Nephron (organoid): ENCODE data around the gene PDE11A.
"Not testable (repeated sequence)": the region's sequence is repeated elsewhere in the genome, so short reads cannot be mapped to it uniquely, and the experiment has no call there.

Experiments
- H3K27ac Mint-ChIP-seq, 3 experiments: 2 replicates each; pipeline ENCODE4 v1.8.0; 2020; ENCODE audit warnings: mixed read lengths in 3 of 3, mild to moderate bottlenecking in 2 of 3, moderate library complexity in 1 of 3
- H3K27me3 Mint-ChIP-seq: 2 replicates; pipeline ENCODE4 v1.8.0; 2021; ENCODE audit warnings: low read depth, mild to moderate bottlenecking, moderate library complexity, mixed read lengths
- H3K36me3 Mint-ChIP-seq: 2 replicates; pipeline ENCODE4 v1.8.0; 2020; ENCODE audit warnings: low read depth, mixed read lengths
- H3K4me1 Mint-ChIP-seq: 2 replicates; pipeline ENCODE4 v1.8.0; 2020; ENCODE audit warnings: mixed read lengths
- H3K4me3 Mint-ChIP-seq, 3 experiments: 2 replicates each; pipeline ENCODE4 v1.8.0; 2020; ENCODE audit warnings: mild to moderate bottlenecking in 3 of 3, mixed read lengths in 3 of 3, moderate library complexity in 2 of 3
- H3K9me3 Mint-ChIP-seq: 2 replicates; pipeline ENCODE4 v1.8.0; 2020; ENCODE audit warnings: mixed read lengths
- CTCF ChIP-seq, 3 experiments: fragments of 200-600 bp; sonication (generic); IDR thresholded peaks; one replicate each; pipeline ENCODE4 v1.5.0; 2021; ENCODE audit warnings: antibody characterized with exemption in 3 of 3; ENCODE audit not compliant: unreplicated experiment in 3 of 3

Gene PDE11A

GRCh38 chr2:178044836-178045235 lies 27.7 kb downstream of the PDE11A start:
- no peak for TF ChIP-seq CTCF (IDR thresholded peaks at IDR 0.05; ENCODE audit: unreplicated experiment in 3 of 3)
- Mint-ChIP-seq H3K27ac (no peak overlapping the region), H3K27me3 (peaks cover 5% of the 10 kb centered on the region), H3K4me1 (no peaks in the 10 kb centered on the region), H3K4me3 (no peak overlapping the region), H3K9me3 (no peaks in the 10 kb centered on the region), H3K36me3 (no peaks in the 10 kb centered on the region)

DNA sequence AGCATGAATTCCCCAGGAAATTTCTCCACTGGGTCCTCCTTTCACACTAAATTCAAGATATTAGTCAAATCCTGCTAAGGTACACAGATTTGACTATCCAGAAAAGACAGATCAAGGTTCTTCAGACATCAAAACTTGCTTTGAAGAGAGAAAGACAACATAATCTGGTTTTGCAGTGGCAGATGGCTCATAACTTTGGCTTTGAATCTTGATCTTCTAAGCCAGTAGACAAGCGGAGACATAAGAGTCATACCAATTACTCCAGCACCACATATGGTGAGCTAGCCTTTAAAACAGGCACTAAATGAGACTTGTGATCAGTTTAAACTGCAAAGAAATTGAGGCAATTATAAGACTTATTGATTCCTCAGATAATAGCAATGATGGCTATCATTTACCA lies 29.3 kb downstream of the PDE11A start:
- Mint-ChIP-seq H3K27me3 (no peaks in the 10 kb centered on the region), H3K27ac (no peak overlapping the region), H3K9me3 (no peaks in the 10 kb centered on the region), H3K4me3 (no peak overlapping the region), H3K4me1 (no peaks in the 10 kb centered on the region), H3K36me3 (no peaks in the 10 kb centered on the region)
- TF ChIP-seq CTCF (IDR thresholded peaks at IDR 0.05; ENCODE audit: unreplicated experiment in 3 of 3), result no peak

DNA sequence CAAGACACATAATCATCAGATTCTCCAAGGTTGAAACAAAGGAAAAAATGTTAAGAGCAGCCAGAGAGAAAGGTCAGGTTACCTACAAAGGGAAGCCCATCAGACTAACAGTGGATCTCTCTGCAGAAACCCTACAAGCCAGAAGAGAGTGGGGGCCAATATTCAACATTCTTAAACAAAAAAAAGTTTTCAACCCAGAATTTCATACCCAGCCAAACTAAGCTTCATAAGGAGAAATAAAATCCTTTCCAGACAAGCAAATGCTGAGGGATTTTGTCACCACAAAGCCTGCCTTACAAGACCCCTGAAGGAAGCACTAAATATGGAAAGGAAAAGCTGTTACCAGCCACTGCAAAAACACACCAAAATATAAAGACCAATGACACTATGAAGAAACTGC lies 39.0 kb downstream of the PDE11A start:
- H3K27ac Mint-ChIP-seq, H3K4me3 Mint-ChIP-seq, H3K36me3 Mint-ChIP-seq, H3K27me3 Mint-ChIP-seq, H3K4me1 Mint-ChIP-seq: not testable (repeated sequence)
- peaks cover 27% of the 10 kb centered on the region for H3K9me3 Mint-ChIP-seq

GRCh38 chr2:178029342-178029741 lies 43.2 kb downstream of the PDE11A start:
- Mint-ChIP-seq H3K4me3 (no peak overlapping the region), H3K4me1 (no peaks in the 10 kb centered on the region), H3K27me3 (no peaks in the 10 kb centered on the region), H3K27ac (no peak overlapping the region), H3K36me3 (peaks cover 5% of the 10 kb centered on the region), H3K9me3 (peaks cover 12% of the 10 kb centered on the region)
- TF ChIP-seq CTCF (IDR thresholded peaks at IDR 0.05; ENCODE audit: unreplicated experiment in 3 of 3), result no peak

- Mint-ChIP-seq H3K9me3 (no peaks in the 10 kb centered on the region), H3K27ac (no peak overlapping the region), H3K27me3 (no peaks in the 10 kb centered on the region), H3K4me1 (no peaks in the 10 kb centered on the region), H3K36me3 (no peaks in the 10 kb centered on the region), H3K4me3 (no peak overlapping the region)
- no peak for TF ChIP-seq CTCF (IDR thresholded peaks at IDR 0.05; ENCODE audit: unreplicated experiment in 3 of 3)
Observed at GRCh38 chr2:178025551-178026185, 46.9 kb downstream of the PDE11A start.

- no peak overlapping the region for H3K4me3 Mint-ChIP-seq
- H3K27ac Mint-ChIP-seq, result no peak overlapping the region
- no peak for TF ChIP-seq CTCF (IDR thresholded peaks at IDR 0.05; ENCODE audit: unreplicated experiment in 3 of 3)
- H3K27me3 Mint-ChIP-seq, result no peaks in the 10 kb centered on the region
- no peaks in the 10 kb centered on the region for H3K9me3 Mint-ChIP-seq
- no peaks in the 10 kb centered on the region for H3K36me3 Mint-ChIP-seq
- no peaks in the 10 kb centered on the region for H3K4me1 Mint-ChIP-seq
Observed at GRCh38 chr2:178018141-178018540, 54.4 kb downstream of the PDE11A start.
